Nephron progenitor cell (in vitro differentiated cells): ENCODE measurements around the gene CAPZB.
"Not testable (repeated sequence)": the region's sequence is repeated elsewhere in the genome, so short reads cannot be mapped to it uniquely, and the experiment has no call there.

Experiments
- DNase-seq: peaks from one replicate; pipeline ENCODE4 v3.0.0; 2021
- H3K27ac Mint-ChIP-seq: 2 replicates; pipeline ENCODE4 v1.8.0; 2021; ENCODE audit warnings: mild to moderate bottlenecking, moderate library complexity, mixed read lengths
- H3K27me3 Mint-ChIP-seq: 2 replicates; pipeline ENCODE4 v1.8.0; 2021; ENCODE audit warnings: mild to moderate bottlenecking, low read depth, mixed read lengths; ENCODE audit not compliant: poor library complexity
- H3K36me3 Mint-ChIP-seq: 2 replicates; pipeline ENCODE4 v1.8.0; 2021; ENCODE audit warnings: low read depth, mixed read lengths
- H3K4me1 Mint-ChIP-seq: 2 replicates; pipeline ENCODE4 v1.8.0; 2021; ENCODE audit warnings: mixed read lengths
- H3K4me3 Mint-ChIP-seq: 2 replicates; pipeline ENCODE4 v1.8.0; 2021; ENCODE audit warnings: mild to moderate bottlenecking, moderate library complexity, mixed read lengths
- H3K9me3 Mint-ChIP-seq: 2 replicates; pipeline ENCODE4 v1.8.0; 2021; ENCODE audit warnings: mild to moderate bottlenecking, moderate library complexity, mixed read lengths
- TF ChIP-seq, protein P1 (sequence below): fragments of 200-600 bp; sonication (generic); IDR thresholded peaks from 2 replicates; pipeline ENCODE4 v1.5.0; 2021; ENCODE audit warnings: antibody characterized with exemption

Gene CAPZB

DNA sequence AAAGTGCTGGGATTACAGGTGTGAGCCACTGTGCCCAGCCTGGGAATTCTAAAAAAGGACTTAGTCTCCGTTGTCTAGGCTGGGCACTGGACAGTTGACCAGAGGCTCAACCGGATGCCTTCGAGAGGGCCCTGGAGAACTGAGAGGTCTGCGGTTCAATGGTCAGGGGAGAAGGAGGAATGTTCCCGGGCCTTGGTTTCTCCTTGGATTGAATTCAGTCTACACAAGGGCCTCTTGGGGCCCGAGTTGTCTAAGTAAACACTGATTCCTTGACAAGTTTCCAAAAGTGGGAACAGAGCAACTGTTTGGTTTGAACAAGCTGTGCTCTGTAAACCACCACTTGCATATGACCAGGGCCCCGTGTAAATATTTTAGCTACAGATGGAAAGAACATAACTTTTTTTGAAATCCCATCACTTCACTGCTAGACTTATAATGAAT, 29.1 kb upstream of the CAPZB start:
- H3K9me3 Mint-ChIP-seq, result peaks cover 5% of the 10 kb centered on the region

DNA sequence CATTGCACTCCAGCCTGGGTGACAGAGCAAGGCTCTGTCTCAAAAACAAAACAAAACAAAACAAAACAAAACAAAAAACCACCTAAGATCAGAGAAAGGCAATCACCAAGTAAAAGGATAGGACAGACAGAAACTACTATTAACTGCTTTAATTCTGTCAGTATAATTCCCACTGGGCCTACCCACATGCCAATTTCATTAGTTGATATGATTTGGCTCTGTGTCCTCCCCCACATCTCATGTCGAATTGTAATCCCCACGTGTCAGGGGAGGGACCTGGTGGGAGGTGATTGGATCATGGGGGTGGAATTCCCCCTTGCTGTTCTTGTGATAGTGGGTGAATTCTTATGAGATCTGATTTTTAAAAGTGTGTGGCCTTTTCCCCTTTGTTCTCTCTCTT, 27.2 kb upstream of the CAPZB start:
- Mint-ChIP-seq H3K27me3 (peaks cover 18% of the 10 kb centered on the region), H3K4me1 (no peaks in the 10 kb centered on the region), H3K36me3 (no peaks in the 10 kb centered on the region), H3K9me3 (no peaks in the 10 kb centered on the region), H3K27ac (peak overlapping the region; percentile 3), H3K4me3 (no peak overlapping the region)
- TF ChIP-seq, protein P1, sequence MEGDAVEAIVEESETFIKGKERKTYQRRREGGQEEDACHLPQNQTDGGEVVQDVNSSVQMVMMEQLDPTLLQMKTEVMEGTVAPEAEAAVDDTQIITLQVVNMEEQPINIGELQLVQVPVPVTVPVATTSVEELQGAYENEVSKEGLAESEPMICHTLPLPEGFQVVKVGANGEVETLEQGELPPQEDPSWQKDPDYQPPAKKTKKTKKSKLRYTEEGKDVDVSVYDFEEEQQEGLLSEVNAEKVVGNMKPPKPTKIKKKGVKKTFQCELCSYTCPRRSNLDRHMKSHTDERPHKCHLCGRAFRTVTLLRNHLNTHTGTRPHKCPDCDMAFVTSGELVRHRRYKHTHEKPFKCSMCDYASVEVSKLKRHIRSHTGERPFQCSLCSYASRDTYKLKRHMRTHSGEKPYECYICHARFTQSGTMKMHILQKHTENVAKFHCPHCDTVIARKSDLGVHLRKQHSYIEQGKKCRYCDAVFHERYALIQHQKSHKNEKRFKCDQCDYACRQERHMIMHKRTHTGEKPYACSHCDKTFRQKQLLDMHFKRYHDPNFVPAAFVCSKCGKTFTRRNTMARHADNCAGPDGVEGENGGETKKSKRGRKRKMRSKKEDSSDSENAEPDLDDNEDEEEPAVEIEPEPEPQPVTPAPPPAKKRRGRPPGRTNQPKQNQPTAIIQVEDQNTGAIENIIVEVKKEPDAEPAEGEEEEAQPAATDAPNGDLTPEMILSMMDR, result no peak
- no peak for DNase-seq

More for the DNA sequence above, 29.1 kb upstream of the CAPZB start:
- H3K27me3 Mint-ChIP-seq, result peaks cover 27% of the 10 kb centered on the region
- H3K36me3 Mint-ChIP-seq, result no peaks in the 10 kb centered on the region
- no peak overlapping the region for H3K4me3 Mint-ChIP-seq
- no peak overlapping the region for H3K27ac Mint-ChIP-seq
- TF ChIP-seq, protein P1, result no peak
- H3K4me1 Mint-ChIP-seq, result no peaks in the 10 kb centered on the region
- DNase-seq, result no peak

DNA sequence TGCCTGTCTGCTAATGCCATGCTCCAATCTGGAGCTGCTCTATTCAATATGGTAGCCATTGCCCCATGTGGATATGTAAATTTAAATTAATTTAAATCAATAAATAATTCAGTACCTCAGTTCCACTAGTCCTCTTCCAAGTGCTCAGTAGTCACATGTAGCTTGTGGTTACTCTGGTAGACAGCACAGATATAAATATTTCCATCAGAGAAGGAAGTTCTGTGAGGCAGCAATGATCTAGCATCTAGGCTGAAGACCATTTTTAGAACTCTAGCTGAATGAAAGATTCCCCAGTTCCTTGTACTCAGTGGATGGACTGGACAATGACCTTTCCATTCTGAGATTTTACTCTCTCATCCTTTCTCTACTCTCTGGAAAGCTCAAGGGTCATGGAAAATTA, 25.8 kb upstream of the CAPZB start:
- no peak for DNase-seq
- Mint-ChIP-seq H3K36me3 (no peaks in the 10 kb centered on the region), H3K27ac (no peak overlapping the region), H3K9me3 (no peaks in the 10 kb centered on the region), H3K4me1 (no peaks in the 10 kb centered on the region), H3K27me3 (peaks cover 12% of the 10 kb centered on the region), H3K4me3 (no peak overlapping the region)
- TF ChIP-seq, protein P1, result no peak

DNA sequence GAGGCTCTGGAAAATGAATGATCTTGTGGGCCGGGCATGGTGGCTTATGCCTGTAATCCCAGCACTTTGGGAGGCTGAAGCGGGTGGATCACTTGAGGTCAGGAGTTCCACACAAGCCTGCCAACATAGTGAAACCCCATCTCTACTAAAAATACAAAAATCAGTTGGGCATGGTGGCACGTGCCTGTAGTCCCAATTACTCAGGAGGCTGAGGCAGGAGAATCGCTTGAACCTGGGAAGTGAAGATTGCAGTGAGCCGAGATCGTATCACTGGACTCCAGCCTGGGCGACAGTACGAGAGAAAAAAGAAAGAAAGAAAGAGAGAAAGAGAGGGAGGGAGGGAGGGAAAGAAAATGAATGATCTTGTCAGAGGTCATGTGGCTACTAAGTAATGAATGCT, 24.3 kb upstream of the CAPZB start:
- H3K36me3 Mint-ChIP-seq, H3K27ac Mint-ChIP-seq, H3K4me1 Mint-ChIP-seq, DNase-seq, H3K4me3 Mint-ChIP-seq, H3K9me3 Mint-ChIP-seq: not testable (repeated sequence)
- H3K27me3 Mint-ChIP-seq, result peaks cover 25% of the 10 kb centered on the region

DNA sequence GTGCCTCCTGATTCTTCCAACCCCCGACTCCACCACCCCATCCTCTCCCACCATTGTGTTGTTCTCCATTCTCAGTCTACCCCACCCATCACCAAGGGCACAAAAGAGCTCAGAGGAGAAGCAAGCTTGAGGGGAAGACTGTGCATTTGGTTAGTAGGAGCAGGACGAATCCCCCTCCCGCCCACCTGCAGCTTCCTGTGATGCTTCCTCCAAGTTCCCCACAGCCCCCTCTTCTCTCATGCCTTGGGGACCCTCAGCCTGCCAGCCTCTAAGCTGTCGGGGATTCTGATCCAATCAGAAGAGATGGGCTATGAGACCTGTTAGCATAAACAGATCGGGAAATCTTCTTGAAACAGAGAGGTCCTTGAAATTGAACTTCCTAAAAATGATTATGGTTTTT, 22.2 kb upstream of the CAPZB start:
- no peak for DNase-seq
- TF ChIP-seq, protein P1, result no peak
- Mint-ChIP-seq H3K4me3 (no peak overlapping the region), H3K9me3 (no peaks in the 10 kb centered on the region), H3K27ac (no peak overlapping the region), H3K36me3 (no peaks in the 10 kb centered on the region), H3K4me1 (no peaks in the 10 kb centered on the region), H3K27me3 (peaks cover 29% of the 10 kb centered on the region)

DNA sequence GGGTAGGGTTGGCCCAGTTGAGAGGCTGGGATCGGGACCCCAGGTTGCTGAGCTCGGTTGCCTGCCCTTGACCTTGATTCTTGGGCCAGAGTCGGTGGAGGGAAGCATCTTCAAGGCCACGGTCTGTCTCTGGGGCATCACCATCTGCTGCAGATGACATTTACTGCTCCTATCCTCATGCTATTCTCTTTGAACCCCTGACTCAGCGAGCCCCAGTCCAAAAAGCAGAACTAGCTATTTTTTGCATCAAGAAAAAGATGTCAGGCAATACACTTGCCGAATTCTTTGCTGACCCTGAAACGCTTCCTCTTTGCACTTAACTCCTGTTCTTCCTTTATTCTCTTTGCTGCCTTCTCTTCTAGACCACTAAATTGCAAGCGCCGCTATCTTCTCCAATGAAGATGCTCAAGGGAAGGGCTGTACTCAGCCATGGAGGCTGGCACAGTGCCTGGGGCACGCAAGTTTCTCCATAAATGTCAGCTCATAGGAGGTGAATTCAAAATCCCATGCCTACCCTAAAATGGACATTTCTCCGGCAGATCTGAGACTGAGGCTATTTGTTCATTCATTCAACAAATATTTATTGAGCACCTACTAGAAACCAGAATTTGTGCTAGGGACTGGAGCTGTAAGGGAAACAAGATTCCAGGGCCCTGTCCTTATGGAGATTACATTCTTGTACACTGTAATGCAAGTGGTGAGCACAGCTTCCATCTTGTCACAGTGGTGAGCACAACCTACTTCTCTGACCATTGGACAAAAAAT, 20.5 kb upstream of the CAPZB start:
- DNase-seq, result no peak
- TF ChIP-seq, protein P1, result no peak
- Mint-ChIP-seq H3K9me3 (no peaks in the 10 kb centered on the region), H3K27me3 (peaks cover 30% of the 10 kb centered on the region), H3K36me3 (no peaks in the 10 kb centered on the region), H3K27ac (no peak overlapping the region), H3K4me1 (no peaks in the 10 kb centered on the region), H3K4me3 (no peak overlapping the region)
